HEK293T (cell line): ENCODE measurements around the gene OVOL3.

Experiments used
- CTCF ChIA-PET: fragments of 350-600 bp; formaldehyde crosslinking; extraction: SDS; loops from one replicate; lab custom pipeline; 2021; ENCODE audit warnings: antibody characterized with exemption, inconsistent platforms; lab: Yijun Ruan, JAX
- POLR2A ChIA-PET: fragments of 350-600 bp; formaldehyde crosslinking; extraction: SDS; loops from one replicate; lab custom pipeline; 2020; ENCODE audit warnings: antibody characterized with exemption, inconsistent platforms; lab: Yijun Ruan, JAX
- DNase-seq: peaks from one replicate; pipeline ENCODE4 v3.0.0; 2012; ENCODE audit warnings: mixed read lengths; ENCODE audit errors: extremely low spot score
- ARNT ChIP-seq: fragments of 450-650 bp; IDR thresholded peaks from 2 replicates; pipeline ENCODE4 v1.6.1; 2017; ENCODE audit warnings: mild to moderate bottlenecking
- BHLHE40 ChIP-seq: fragments of 450-650 bp; IDR thresholded peaks from 2 replicates; pipeline ENCODE4 v1.6.1; 2016; ENCODE audit warnings: mild to moderate bottlenecking, moderate library complexity, borderline replicate concordance
- CTBP1 ChIP-seq: fragments of 450-650 bp; IDR thresholded peaks from 2 replicates; pipeline ENCODE4 v1.6.1; 2016; ENCODE audit warnings: borderline replicate concordance
- ELF4 ChIP-seq: fragments of 450-650 bp; IDR thresholded peaks from 2 replicates; pipeline ENCODE4 v1.6.1; 2017; ENCODE audit warnings: antibody characterized with exemption
- FOXA1 ChIP-seq: fragments of 450-650 bp; IDR thresholded peaks from 2 replicates; pipeline ENCODE4 v1.6.1; 2016; ENCODE audit warnings: mild to moderate bottlenecking
- FOXK2 ChIP-seq: fragments of 450-650 bp; IDR thresholded peaks from 2 replicates; pipeline ENCODE4 v1.6.1; 2016; ENCODE audit warnings: mild to moderate bottlenecking
- FOXM1 ChIP-seq: fragments of 450-650 bp; IDR thresholded peaks from 2 replicates; pipeline ENCODE4 v1.6.1; 2017; ENCODE audit warnings: mild to moderate bottlenecking, borderline replicate concordance
- HDGF ChIP-seq: fragments of 450-650 bp; IDR thresholded peaks from 2 replicates; pipeline ENCODE4 v1.6.1; 2017; ENCODE audit warnings: antibody characterized with exemption, borderline replicate concordance
- L3MBTL2 ChIP-seq: fragments of 450-650 bp; conservative IDR thresholded peaks from 2 replicates; pipeline ENCODE4 v1.6.1; 2016; ENCODE audit warnings: mild to moderate bottlenecking
- LEF1 ChIP-seq: fragments of 450-650 bp; IDR thresholded peaks from 2 replicates; pipeline ENCODE4 v1.6.1; 2017; ENCODE audit warnings: mild to moderate bottlenecking, borderline replicate concordance
- NFRKB ChIP-seq: fragments of 450-650 bp; IDR thresholded peaks from 2 replicates; pipeline ENCODE4 v1.6.1; 2016; ENCODE audit warnings: mild to moderate bottlenecking, moderate library complexity
- SP1 ChIP-seq: fragments of 450-650 bp; IDR thresholded peaks from 2 replicates; pipeline ENCODE4 v1.6.1; 2017
- SUZ12 ChIP-seq: fragments of 450-650 bp; IDR thresholded peaks from 2 replicates; pipeline ENCODE4 v1.6.1; 2016; ENCODE audit warnings: mild to moderate bottlenecking
- TARDBP ChIP-seq: fragments of 450-650 bp; IDR thresholded peaks from 2 replicates; pipeline ENCODE4 v1.6.1; 2016
- ZNF384 ChIP-seq: fragments of 450-650 bp; IDR thresholded peaks from 2 replicates; pipeline ENCODE4 v1.6.1; 2016
- TF ChIP-seq, protein P1 (sequence below): fragments of 450-650 bp; IDR thresholded peaks from 2 replicates; pipeline ENCODE4 v1.6.1; 2016

OVOL3 gene

DNA sequence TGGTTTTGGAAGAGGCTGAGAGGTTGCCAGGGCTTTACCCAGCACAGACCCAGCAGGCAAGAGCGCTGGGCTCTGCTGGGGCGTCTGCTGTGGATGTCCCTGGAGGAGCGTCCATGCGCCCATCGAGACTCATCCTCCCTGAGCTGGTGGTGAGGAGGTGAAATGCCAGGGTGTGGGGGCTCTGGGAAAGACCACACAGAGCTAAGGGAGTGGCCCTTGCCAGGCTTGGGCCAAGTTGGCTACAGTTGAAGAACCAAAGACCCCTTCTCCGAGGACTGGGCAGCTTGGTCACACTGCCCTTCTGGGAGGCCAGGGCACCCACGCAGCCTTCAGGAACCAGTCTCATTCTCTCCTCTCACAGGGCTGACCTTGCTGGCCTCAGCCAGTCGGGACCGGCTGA, 24.6 kb upstream of the OVOL3 start:
- TF ChIP-seq BHLHE40 (no peak), TARDBP (no peak), L3MBTL2 (no peak), ELF4 (no peak), ZNF384 (no peak), ARNT (no peak), NFRKB (no peak), SP1 (no peak), FOXA1 (no peak), CTBP1 (no peak), FOXK2 (no peak), HDGF (no peak), SUZ12 (no peak), LEF1 (no peak), FOXM1 (no peak)
- TF ChIP-seq, protein P1, sequence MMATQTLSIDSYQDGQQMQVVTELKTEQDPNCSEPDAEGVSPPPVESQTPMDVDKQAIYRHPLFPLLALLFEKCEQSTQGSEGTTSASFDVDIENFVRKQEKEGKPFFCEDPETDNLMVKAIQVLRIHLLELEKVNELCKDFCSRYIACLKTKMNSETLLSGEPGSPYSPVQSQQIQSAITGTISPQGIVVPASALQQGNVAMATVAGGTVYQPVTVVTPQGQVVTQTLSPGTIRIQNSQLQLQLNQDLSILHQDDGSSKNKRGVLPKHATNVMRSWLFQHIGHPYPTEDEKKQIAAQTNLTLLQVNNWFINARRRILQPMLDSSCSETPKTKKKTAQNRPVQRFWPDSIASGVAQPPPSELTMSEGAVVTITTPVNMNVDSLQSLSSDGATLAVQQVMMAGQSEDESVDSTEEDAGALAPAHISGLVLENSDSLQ: no peak

DNA sequence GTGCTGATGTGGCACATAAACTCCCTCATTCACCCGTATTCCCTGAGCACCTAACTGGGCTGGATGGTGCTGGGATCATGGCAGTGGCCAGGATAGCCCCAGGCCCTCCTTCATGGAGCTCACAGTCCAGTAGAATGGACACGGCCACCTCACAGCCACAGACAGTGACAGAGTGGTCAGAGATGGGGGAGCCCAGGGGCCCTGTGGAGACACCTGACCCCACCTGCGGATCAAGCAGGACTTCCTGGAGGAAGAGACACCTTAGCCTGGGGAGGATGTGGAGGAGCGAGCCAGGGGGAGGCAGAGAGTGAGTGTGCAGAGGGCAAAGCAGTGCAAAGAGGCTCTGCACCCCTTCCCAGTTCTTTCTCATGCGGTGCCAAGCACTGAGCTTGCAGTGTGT, 21.1 kb upstream of the OVOL3 start:
- CTCF ChIA-PET: no interaction called here
- DNase-seq: no peak
- POLR2A ChIA-PET: interaction anchor here (1.4 kb wide), 1 partner anchor 25 kb away, joined by 4 read pairs; the partner anchor contains the start of gene POLR2I
- TF ChIP-seq, protein P1: no peak
- TF ChIP-seq LEF1 (no peak), FOXK2 (no peak), ELF4 (no peak), BHLHE40 (no peak), TARDBP (no peak), CTBP1 (no peak), FOXA1 (no peak), HDGF (no peak), SP1 (no peak), L3MBTL2 (no peak), NFRKB (no peak), ARNT (no peak), ZNF384 (no peak), FOXM1 (no peak), SUZ12 (no peak)

More for the DNA sequence above, 24.6 kb upstream of the OVOL3 start:
- CTCF ChIA-PET: no interaction called here
- DNase-seq: no peak
- POLR2A ChIA-PET: no interaction called here

DNA sequence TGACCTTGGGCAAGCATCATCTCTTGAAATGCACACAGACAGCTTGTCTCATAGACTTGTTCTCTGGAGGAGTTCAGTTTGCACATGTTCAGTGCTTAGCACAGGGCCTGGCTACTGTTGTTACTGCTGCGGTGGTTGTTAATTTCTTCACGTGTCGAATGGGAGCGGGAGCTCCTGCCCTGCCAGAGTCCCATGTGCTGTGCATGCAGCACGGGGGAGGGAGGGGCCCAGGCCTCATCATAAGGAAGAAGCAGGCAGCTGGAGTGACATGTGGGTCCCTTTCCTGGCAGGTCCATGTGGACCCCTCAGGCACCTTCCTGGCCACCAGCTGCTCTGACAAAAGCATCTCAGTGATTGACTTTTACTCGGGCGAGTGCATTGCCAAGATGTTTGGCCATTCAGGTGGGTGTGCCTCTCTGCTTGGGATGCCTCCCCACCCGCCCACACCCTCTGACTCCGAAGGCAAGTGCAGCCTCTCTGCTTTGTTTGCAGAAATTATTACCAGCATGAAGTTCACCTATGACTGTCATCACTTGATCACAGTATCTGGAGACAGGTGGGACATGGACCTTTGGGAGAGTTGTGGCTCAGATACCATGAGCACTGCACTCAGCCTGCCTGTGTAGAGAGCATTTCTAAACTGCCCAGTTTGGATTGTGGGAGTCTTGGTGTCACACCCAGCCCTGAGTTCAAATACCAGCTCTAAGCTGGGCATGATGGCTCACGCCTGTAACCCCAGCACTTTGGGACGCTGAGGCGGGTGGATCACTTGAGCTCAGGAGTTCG, 19.8 kb upstream of the OVOL3 start:
- DNase-seq: no peak
- no peak for TF ChIP-seq NFRKB
- ChIA-PET POLR2A (interaction anchor here (0.7 to 1.4 kb wide), 3 partner anchors 16 to 37 kb away, joined by 3 to 5 read pairs (median 3); partner anchors contain the start of genes POLR2I and TBCB), CTCF (no interaction called here)

- no peak for TF ChIP-seq LEF1
- no peak for TF ChIP-seq NFRKB
- TF ChIP-seq, protein P1: no peak
- no peak for TF ChIP-seq ARNT
- TF ChIP-seq ELF4: no peak
- POLR2A ChIA-PET: no interaction called here
- CTCF ChIA-PET: no interaction called here
- no peak for DNase-seq
These were observed 18.4 kb upstream of the OVOL3 start for GRCh38 chr19:36092566-36092965.

DNA sequence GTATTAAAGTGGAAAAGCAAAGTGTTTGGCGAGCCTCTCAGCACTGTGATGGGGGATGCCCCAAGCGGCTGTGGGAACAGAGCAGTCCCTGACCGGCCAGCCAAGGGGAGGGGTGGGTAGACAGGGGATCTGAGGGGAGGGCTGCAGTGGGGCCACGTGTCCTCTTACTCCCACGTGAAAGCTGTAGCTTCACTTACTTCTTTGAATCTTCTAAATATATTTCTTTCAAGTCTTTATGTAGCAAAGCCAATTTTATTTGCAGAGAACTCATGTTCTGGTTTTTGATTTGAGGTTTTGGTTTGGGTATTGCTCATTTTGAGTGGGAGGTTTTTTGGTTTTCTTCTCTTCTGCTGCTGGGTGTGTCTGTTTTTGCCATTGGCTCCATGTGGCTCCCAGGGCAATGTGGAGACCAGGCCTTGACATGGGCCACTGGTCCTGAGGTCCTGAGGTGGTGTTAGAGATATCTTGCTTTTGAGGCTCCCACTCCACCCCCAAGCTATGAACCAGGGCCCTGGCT, 17.7 kb upstream of the OVOL3 start:
- no peak for TF ChIP-seq TARDBP
- TF ChIP-seq, protein P1: no peak
- no peak for TF ChIP-seq ARNT
- no peak for TF ChIP-seq LEF1
- no peak for TF ChIP-seq ZNF384
- TF ChIP-seq FOXM1: no peak
- TF ChIP-seq SP1: no peak
- TF ChIP-seq FOXA1: no peak
- TF ChIP-seq FOXK2: no peak
- TF ChIP-seq ELF4: no peak
- POLR2A ChIA-PET: no interaction called here
- DNase-seq: no peak
- CTCF ChIA-PET: no interaction called here

DNA sequence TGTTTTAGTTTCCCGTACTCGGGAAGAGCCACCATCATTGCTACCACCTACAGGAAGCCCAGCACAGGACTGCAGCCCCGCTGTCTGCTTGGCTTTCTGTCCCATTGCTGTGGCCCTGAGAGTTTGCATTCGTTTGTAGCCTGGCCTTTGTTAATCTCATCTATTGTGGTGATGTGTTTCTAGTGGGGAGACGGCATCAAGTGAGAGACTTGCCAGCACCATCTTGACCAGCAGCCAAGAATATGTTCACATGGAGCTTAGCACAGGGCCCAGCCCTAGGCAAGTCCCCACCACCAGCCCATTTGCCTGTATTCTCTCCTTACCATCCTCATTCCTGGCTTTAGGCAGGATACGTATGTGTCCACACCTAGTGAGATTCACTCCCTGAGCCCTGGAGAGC, 17.3 kb upstream of the OVOL3 start:
- no peak for TF ChIP-seq FOXA1
- no peak for TF ChIP-seq NFRKB
- TF ChIP-seq FOXM1: no peak
- no peak for TF ChIP-seq CTBP1
- TF ChIP-seq L3MBTL2: no peak
- TF ChIP-seq HDGF: no peak
- TF ChIP-seq FOXK2: no peak
- TF ChIP-seq LEF1: no peak
- no peak for TF ChIP-seq SUZ12
- no peak for DNase-seq
- CTCF ChIA-PET: no interaction called here
- POLR2A ChIA-PET: no interaction called here
